Measurements from ENCODE around the gene ZBTB5.

Gene ZBTB5

GRCh38 chr9:37407468-37407867, 57.8 kb downstream of the ZBTB5 start:
- 100% methylated on average over 1 of the region's 2 CpGs for WGBS (ENCODE audit: insufficient coverage)
- DNase-seq: peak in 2 of 3 donors; percentile 43 to 45
- Histone ChIP-seq H3K4me3 (ENCODE audit: control insufficient read depth in 1 of 7, extremely low read depth in 1 of 7, insufficient read depth in 4 of 7, low read depth in 2 of 7, low read length in 6 of 7) (no peak overlapping the region), H3K27me3 (replicated peaks in 2 of 5; ENCODE audit: control insufficient read depth in 4 of 5, insufficient read depth in 5 of 5, low read length in 4 of 5) (no peaks in the 10 kb centered on the region), H3K36me3 (ENCODE audit: control insufficient read depth in 4 of 4, insufficient read depth in 4 of 4, low read length in 3 of 4) (no peaks in the 10 kb centered on the region), H3K4me1 (ENCODE audit: control extremely low read depth in 1 of 4, control insufficient read depth in 4 of 4, insufficient read depth in 4 of 4, low read length in 3 of 4) (no peaks in the 10 kb centered on the region), H3K27ac (ENCODE audit: insufficient read depth in 1 of 2, low read depth in 1 of 2, low read length in 2 of 2, poor library complexity in 1 of 2, severe bottlenecking in 2 of 2) (no peak overlapping the region), H3K9me3 (ENCODE audit: control extremely low read depth in 1 of 5, control insufficient read depth in 4 of 5, insufficient read depth in 2 of 5, low read depth in 1 of 5, low read length in 4 of 5) (no peaks in the 10 kb centered on the region)
- ChIA-PET POLR2A (no interaction called here), CTCF (interaction anchor here (1.3 to 2.4 kb wide), 4 partner anchors 11 to 69 kb away, joined by 3 to 10 read pairs (median 4); no protein-coding TSS in a partner anchor)

GRCh38 chr9:37406603-37407401, 58.4 kb downstream of the ZBTB5 start:
- no peak overlapping the region for H3K4me3 ChIP-seq (ENCODE audit: control insufficient read depth in 1 of 7, extremely low read depth in 1 of 7, insufficient read depth in 4 of 7, low read depth in 2 of 7, low read length in 6 of 7)
- no peaks in the 10 kb centered on the region for H3K27me3 ChIP-seq (replicated peaks in 2 of 5; ENCODE audit: control insufficient read depth in 4 of 5, insufficient read depth in 5 of 5, low read length in 4 of 5)
- CTCF ChIA-PET: interaction anchor here (0.9 to 2.4 kb wide), 6 partner anchors 12 to 68 kb away, joined by 3 to 10 read pairs (median 4); no protein-coding TSS in a partner anchor
- POLR2A ChIA-PET: no interaction called here
- H3K27ac ChIP-seq (ENCODE audit: insufficient read depth in 1 of 2, low read depth in 1 of 2, low read length in 2 of 2, poor library complexity in 1 of 2, severe bottlenecking in 2 of 2): no peak overlapping the region
- H3K36me3 ChIP-seq (ENCODE audit: control insufficient read depth in 4 of 4, insufficient read depth in 4 of 4, low read length in 3 of 4): no peaks in the 10 kb centered on the region
- H3K9me3 ChIP-seq (ENCODE audit: control extremely low read depth in 1 of 5, control insufficient read depth in 4 of 5, insufficient read depth in 2 of 5, low read depth in 1 of 5, low read length in 4 of 5): no peaks in the 10 kb centered on the region
- no peaks in the 10 kb centered on the region for H3K4me1 ChIP-seq (ENCODE audit: control extremely low read depth in 1 of 4, control insufficient read depth in 4 of 4, insufficient read depth in 4 of 4, low read length in 3 of 4)
- 98% methylated on average over 10 of the region's 11 CpGs for WGBS (ENCODE audit: insufficient coverage)
- DNase-seq: no peak

DNA sequence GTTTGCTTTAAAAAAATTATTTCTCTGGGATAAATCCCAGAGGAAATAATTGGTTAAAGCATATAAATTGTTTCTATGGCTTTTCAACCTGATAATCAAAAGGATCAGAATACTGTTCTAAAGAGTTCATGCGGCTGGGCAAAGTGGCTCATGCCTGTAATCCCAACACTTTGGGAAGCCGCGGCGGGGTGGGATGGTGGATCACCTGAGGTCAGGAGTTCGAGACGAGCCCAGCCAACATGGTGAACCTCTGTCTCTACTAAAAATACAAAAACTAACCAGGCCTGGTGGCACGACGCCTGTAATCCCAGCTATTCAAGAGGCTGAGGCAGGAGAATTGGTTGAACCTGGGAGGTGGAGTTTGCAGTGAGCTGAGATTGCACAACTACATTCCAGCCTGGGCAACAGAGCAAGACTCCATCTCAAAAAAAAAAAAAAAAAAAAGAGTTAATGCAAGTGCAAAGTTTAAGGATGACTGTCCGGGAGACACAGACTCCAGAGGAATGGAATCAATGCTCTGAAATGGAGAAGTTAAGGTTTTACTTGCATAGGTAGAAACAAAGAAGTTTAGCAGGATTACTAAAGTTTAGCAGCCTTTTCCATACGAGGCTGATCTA, 59.4 kb downstream of the ZBTB5 start:
- ChIA-PET POLR2A (no interaction called here), CTCF (interaction anchor here (0.7 to 2.4 kb wide), 6 partner anchors 8 to 51 kb away, joined by 3 to 10 read pairs (median 4); no protein-coding TSS in a partner anchor)
- no peaks in the 10 kb centered on the region for H3K27me3 ChIP-seq (replicated peaks in 2 of 5; ENCODE audit: control insufficient read depth in 4 of 5, insufficient read depth in 5 of 5, low read length in 4 of 5)
- no peak overlapping the region for H3K27ac ChIP-seq (ENCODE audit: insufficient read depth in 1 of 2, low read depth in 1 of 2, low read length in 2 of 2, poor library complexity in 1 of 2, severe bottlenecking in 2 of 2)
- no peaks in the 10 kb centered on the region for H3K9me3 ChIP-seq (ENCODE audit: control extremely low read depth in 1 of 5, control insufficient read depth in 4 of 5, insufficient read depth in 2 of 5, low read depth in 1 of 5, low read length in 4 of 5)
- no peak overlapping the region for H3K4me3 ChIP-seq (ENCODE audit: control insufficient read depth in 1 of 7, extremely low read depth in 1 of 7, insufficient read depth in 4 of 7, low read depth in 2 of 7, low read length in 6 of 7)
- H3K4me1 ChIP-seq (ENCODE audit: control extremely low read depth in 1 of 4, control insufficient read depth in 4 of 4, insufficient read depth in 4 of 4, low read length in 3 of 4): no peaks in the 10 kb centered on the region
- H3K36me3 ChIP-seq (ENCODE audit: control insufficient read depth in 4 of 4, insufficient read depth in 4 of 4, low read length in 3 of 4): no peaks in the 10 kb centered on the region
- 85% methylated on average over 2 of the region's 10 CpGs for WGBS (ENCODE audit: insufficient coverage)
- DNase-seq: no peak

DNA sequence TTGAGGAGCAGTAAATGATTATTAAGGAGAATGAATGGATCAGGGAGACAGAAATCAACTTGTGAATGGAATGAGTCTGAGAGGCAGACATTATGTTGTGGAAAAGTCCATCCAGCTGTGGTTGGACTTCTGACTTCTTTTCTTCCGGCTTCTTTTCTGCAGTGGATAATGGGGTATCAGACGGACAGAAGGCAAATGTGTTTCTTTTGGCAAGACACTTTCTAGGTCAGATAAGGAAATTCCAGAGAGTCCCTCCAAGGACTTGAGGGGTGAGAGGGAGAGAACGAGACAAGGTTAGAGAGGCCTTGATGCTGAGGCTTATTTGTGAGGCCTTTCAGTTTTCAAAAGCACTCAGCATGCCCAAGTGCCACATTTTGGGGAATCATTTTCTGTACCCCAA, 59.9 kb downstream of the ZBTB5 start:
- H3K9me3 ChIP-seq (ENCODE audit: control extremely low read depth in 1 of 5, control insufficient read depth in 4 of 5, insufficient read depth in 2 of 5, low read depth in 1 of 5, low read length in 4 of 5): no peaks in the 10 kb centered on the region
- CTCF ChIA-PET: interaction anchor here (0.7 kb wide), 1 partner anchor 9 kb away, joined by 3 read pairs; no protein-coding TSS in a partner anchor
- POLR2A ChIA-PET: no interaction called here
- WGBS (ENCODE audit: insufficient coverage): 96% methylated on average over 3 of the region's 3 CpGs
- H3K27ac ChIP-seq (ENCODE audit: insufficient read depth in 1 of 2, low read depth in 1 of 2, low read length in 2 of 2, poor library complexity in 1 of 2, severe bottlenecking in 2 of 2): no peak overlapping the region
- no peak for DNase-seq
- no peaks in the 10 kb centered on the region for H3K4me1 ChIP-seq (ENCODE audit: control extremely low read depth in 1 of 4, control insufficient read depth in 4 of 4, insufficient read depth in 4 of 4, low read length in 3 of 4)
- H3K4me3 ChIP-seq (ENCODE audit: control insufficient read depth in 1 of 7, extremely low read depth in 1 of 7, insufficient read depth in 4 of 7, low read depth in 2 of 7, low read length in 6 of 7): no peak overlapping the region
- H3K27me3 ChIP-seq (replicated peaks in 2 of 5; ENCODE audit: control insufficient read depth in 4 of 5, insufficient read depth in 5 of 5, low read length in 4 of 5): no peaks in the 10 kb centered on the region
- no peaks in the 10 kb centered on the region for H3K36me3 ChIP-seq (ENCODE audit: control insufficient read depth in 4 of 4, insufficient read depth in 4 of 4, low read length in 3 of 4)

DNA sequence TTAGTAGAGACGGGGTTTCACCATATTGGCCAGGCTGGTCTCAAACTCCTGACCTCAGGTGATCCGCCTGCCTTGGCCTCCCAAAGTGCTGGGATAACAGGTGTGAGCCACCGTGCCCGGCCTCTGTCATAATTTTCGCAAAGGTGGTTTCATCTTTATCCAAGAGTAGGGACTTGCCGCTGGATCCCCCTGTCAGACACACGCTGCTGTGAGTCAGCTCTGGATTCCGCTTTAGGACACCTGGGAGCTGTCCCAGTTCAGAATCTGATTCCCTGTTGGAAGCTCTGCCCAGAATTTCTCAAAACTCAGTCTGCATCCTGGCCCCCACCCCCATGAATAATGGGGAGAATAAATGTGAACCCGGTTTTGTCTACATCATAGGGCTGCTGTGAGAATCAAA, 60.7 kb downstream of the ZBTB5 start:
- H3K27me3 ChIP-seq (replicated peaks in 2 of 5; ENCODE audit: control insufficient read depth in 4 of 5, insufficient read depth in 5 of 5, low read length in 4 of 5): no peaks in the 10 kb centered on the region
- 97% methylated on average over 8 of the region's 9 CpGs for WGBS (ENCODE audit: insufficient coverage)
- POLR2A ChIA-PET: interaction anchor here (0.6 kb wide), 1 partner anchor 7 kb away, joined by 3 read pairs; no protein-coding TSS in a partner anchor
- DNase-seq: no peak
- H3K4me1 ChIP-seq (ENCODE audit: control extremely low read depth in 1 of 4, control insufficient read depth in 4 of 4, insufficient read depth in 4 of 4, low read length in 3 of 4): no peaks in the 10 kb centered on the region
- no peak overlapping the region for H3K4me3 ChIP-seq (ENCODE audit: control insufficient read depth in 1 of 7, extremely low read depth in 1 of 7, insufficient read depth in 4 of 7, low read depth in 2 of 7, low read length in 6 of 7)
- CTCF ChIA-PET: interaction anchor here (1.9 kb wide), 1 partner anchor 10 kb away, joined by 6 read pairs; no protein-coding TSS in a partner anchor
- H3K36me3 ChIP-seq (ENCODE audit: control insufficient read depth in 4 of 4, insufficient read depth in 4 of 4, low read length in 3 of 4): no peaks in the 10 kb centered on the region
- H3K27ac ChIP-seq (ENCODE audit: insufficient read depth in 1 of 2, low read depth in 1 of 2, low read length in 2 of 2, poor library complexity in 1 of 2, severe bottlenecking in 2 of 2): no peak overlapping the region
- no peaks in the 10 kb centered on the region for H3K9me3 ChIP-seq (ENCODE audit: control extremely low read depth in 1 of 5, control insufficient read depth in 4 of 5, insufficient read depth in 2 of 5, low read depth in 1 of 5, low read length in 4 of 5)

DNA sequence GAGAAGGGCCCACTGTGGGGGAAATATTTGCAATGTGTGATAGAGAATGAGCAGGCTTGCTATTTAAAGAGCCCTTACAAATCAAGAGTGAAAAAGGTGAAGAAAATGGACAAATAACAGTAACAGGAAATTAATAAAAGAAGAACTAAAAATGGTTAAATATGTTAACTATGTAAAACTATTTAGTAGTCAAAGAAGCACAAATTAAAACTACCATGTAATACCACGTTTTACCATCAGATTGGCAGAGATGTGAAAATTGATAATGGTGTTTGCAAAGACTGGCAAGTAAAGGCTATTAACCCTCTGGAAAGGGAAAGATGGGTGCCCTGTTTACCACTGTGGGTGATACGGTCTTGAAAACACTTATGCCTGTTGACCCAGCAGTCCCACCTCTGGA, 65.9 kb downstream of the ZBTB5 start:
- H3K36me3 ChIP-seq (ENCODE audit: control insufficient read depth in 4 of 4, insufficient read depth in 4 of 4, low read length in 3 of 4): no peaks in the 10 kb centered on the region
- no peak for DNase-seq
- H3K9me3 ChIP-seq (ENCODE audit: control extremely low read depth in 1 of 5, control insufficient read depth in 4 of 5, insufficient read depth in 2 of 5, low read depth in 1 of 5, low read length in 4 of 5): no peaks in the 10 kb centered on the region
- no peaks in the 10 kb centered on the region for H3K4me1 ChIP-seq (ENCODE audit: control extremely low read depth in 1 of 4, control insufficient read depth in 4 of 4, insufficient read depth in 4 of 4, low read length in 3 of 4)
- POLR2A ChIA-PET: no interaction called here
- whole genome bisulfite sequencing (ENCODE audit: insufficient coverage): no CpG with 5 or more reads among the region's 2 CpGs
- CTCF ChIA-PET: interaction anchor here (0.6 kb wide), 1 partner anchor 689 kb away, joined by 4 read pairs; no protein-coding TSS in a partner anchor
- no peaks in the 10 kb centered on the region for H3K27me3 ChIP-seq (replicated peaks in 2 of 5; ENCODE audit: control insufficient read depth in 4 of 5, insufficient read depth in 5 of 5, low read length in 4 of 5)
- H3K27ac ChIP-seq (ENCODE audit: insufficient read depth in 1 of 2, low read depth in 1 of 2, low read length in 2 of 2, poor library complexity in 1 of 2, severe bottlenecking in 2 of 2): no peak overlapping the region
- H3K4me3 ChIP-seq (ENCODE audit: control insufficient read depth in 1 of 7, extremely low read depth in 1 of 7, insufficient read depth in 4 of 7, low read depth in 2 of 7, low read length in 6 of 7): no peak overlapping the region

DNA sequence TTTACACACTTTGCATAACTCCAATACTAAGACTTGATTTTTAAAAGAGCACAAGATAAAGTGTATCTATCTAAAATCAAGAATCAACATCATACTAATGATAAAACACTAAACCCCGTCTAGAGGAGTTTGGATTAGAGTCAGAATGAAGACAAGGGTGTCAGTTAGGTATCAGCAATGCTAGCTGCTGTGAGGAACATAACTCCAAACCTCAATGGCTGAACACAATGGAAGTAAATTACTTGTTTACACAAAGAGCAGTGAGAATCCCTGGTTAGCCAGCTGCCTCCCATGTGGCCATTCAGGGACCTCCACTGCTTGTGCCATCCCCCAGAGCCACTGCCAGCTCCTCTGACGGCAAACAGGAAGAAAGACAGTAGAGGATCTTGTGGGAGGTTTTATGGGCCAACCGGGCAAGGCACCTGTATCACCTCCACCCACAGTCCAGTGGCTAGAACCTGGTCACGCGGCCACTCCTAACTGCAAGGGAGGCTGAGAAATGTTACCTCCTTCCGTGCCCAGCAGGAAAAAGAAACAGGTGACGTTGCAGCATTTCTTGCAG, 66.7 kb downstream of the ZBTB5 start:
- no peak for DNase-seq
- Histone ChIP-seq H3K36me3 (ENCODE audit: control insufficient read depth in 4 of 4, insufficient read depth in 4 of 4, low read length in 3 of 4) (no peaks in the 10 kb centered on the region), H3K9me3 (ENCODE audit: control extremely low read depth in 1 of 5, control insufficient read depth in 4 of 5, insufficient read depth in 2 of 5, low read depth in 1 of 5, low read length in 4 of 5) (no peaks in the 10 kb centered on the region), H3K27me3 (replicated peaks in 2 of 5; ENCODE audit: control insufficient read depth in 4 of 5, insufficient read depth in 5 of 5, low read length in 4 of 5) (no peaks in the 10 kb centered on the region), H3K4me3 (ENCODE audit: control insufficient read depth in 1 of 7, extremely low read depth in 1 of 7, insufficient read depth in 4 of 7, low read depth in 2 of 7, low read length in 6 of 7) (no peak overlapping the region), H3K27ac (ENCODE audit: insufficient read depth in 1 of 2, low read depth in 1 of 2, low read length in 2 of 2, poor library complexity in 1 of 2, severe bottlenecking in 2 of 2) (no peak overlapping the region), H3K4me1 (ENCODE audit: control extremely low read depth in 1 of 4, control insufficient read depth in 4 of 4, insufficient read depth in 4 of 4, low read length in 3 of 4) (no peaks in the 10 kb centered on the region)
- WGBS (ENCODE audit: insufficient coverage): 98% methylated on average over 6 of the region's 7 CpGs
- CTCF ChIA-PET: interaction anchor here (1.0 kb wide), 1 partner anchor 30 kb away, joined by 3 read pairs; no protein-coding TSS in a partner anchor
- POLR2A ChIA-PET: no interaction called here
